Activated CD4-positive, alpha-beta T cell treated with anti-CD3 and anti-CD28 coated beads, Interleukin-2, amount 50 U/mL, for 48 hours (primary cell): ENCODE measurements around the gene RHBDL1.

Experiments
- DNase-seq, 2 experiments: peaks; one replicate each; pipeline ENCODE4 v3.0.0-alpha.2; 2020

RHBDL1 gene

DNA sequence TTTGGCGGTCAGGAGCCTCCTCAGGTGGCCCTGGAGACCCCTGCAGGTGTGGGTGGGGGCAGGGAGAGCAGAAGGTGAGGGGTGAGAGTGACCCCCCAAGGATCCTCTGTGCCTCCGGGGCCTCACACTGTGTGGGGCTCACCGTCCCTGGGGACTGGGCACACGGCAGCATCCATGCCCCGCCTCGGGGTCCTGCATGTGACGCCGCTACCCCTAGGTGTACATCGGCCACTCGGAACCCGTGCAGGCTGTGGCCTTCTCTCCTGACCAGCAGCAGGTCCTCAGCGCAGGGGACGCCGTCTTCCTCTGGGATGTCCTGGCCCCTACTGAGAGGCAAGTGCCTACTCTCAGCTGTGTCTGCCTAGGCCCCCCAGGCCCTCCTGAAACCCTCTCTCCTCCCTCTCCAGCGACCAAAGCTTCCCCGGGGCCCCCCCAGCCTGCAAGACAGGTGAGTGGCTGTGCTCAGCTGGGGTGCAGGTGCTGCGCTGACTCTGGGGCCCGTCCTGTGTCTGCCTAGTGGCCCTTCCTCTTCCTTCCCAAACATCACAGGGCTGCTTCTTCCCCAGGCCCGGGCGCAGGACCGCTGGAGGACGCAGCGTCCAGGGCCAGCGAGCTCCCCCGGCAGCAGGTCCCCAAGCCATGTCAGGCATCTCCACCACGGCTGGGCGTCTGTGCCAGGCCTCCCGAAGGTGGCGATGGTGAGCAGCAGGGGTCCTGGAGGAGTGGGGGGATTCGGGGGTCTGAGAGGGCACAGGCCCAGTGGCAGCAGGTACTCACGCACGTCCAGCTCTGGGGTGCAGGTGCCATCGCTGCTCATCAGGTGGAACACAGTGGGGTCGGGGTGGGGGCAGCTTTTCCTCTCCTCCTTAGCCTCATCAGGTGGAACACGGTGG is 16.5 kb upstream of the RHBDL1 start:
- no peak for DNase-seq

DNA sequence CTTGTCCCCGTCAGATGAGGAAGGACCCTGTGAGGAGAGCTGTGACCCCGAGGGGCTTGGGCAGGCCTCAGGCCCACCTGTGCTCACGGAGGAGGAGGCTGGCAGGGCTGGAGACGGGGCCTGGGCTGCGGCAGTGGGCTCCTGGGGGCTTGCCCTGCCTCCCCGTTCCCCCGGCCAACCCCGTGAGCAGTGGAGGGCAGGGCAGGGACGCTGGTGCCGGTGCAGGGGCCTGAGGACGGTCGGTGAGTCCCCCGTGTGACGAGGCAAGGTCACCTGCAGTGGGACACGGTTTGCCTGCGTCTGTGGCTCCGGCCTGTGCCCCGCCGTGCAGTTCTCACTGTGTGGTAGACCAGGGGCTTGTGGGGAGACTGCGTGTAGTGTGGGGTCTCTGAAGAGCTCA is 15.9 kb upstream of the RHBDL1 start:
- DNase-seq = no peak

DNA sequence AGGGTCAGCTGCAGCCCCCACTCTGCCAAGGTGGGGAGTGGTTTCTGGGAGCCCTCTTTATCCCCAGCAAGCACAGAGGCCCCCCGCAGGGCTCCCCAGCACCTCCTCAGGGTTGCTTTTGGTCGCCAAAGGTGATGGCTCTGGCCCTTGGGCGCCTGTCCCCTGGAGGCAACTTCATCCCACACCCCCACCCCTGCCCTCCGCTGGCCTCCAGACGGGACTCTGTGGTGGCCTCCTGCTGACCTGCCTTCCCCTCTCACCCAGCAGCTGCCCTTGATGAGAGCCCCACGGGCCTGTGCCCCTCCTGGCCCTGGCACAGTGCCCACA is 15.4 kb upstream of the RHBDL1 start:
- no peak for DNase-seq

DNA sequence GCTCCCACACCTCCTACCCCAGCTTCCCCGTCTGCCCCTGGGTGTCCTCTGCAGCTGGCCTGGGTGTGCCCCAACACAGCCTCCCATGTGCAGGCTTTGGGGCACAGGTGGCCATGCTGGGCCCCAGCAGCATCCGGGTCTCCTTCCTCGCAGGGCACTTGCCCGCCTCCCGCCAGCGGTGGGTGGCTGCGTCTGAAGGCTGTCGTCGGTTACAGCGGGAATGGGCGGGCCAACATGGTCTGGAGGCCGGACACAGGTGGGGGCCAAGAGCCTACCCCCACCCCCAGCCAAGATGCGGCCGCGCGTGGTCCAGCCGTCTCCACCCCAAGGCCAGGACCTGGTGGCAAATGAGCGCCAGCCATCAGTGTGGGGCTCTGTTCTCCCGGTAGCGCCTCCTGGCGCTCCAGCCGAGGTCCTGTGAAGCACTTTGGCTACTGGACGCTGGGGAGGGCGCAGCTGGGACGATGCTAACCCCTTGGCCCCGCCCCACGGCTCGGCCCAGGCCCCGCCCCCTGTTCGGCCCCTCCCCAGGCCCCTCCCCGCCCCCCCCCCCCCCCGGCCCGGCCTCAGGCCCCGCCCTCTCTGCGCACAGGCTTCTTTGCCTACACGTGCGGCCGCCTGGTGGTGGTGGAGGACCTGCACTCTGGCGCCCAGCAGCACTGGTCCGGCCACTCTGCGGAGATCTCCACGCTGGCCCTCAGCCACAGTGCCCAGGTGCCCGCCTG is 14.8 kb upstream of the RHBDL1 start:
- peak; percentile 70 for DNase-seq

DNA sequence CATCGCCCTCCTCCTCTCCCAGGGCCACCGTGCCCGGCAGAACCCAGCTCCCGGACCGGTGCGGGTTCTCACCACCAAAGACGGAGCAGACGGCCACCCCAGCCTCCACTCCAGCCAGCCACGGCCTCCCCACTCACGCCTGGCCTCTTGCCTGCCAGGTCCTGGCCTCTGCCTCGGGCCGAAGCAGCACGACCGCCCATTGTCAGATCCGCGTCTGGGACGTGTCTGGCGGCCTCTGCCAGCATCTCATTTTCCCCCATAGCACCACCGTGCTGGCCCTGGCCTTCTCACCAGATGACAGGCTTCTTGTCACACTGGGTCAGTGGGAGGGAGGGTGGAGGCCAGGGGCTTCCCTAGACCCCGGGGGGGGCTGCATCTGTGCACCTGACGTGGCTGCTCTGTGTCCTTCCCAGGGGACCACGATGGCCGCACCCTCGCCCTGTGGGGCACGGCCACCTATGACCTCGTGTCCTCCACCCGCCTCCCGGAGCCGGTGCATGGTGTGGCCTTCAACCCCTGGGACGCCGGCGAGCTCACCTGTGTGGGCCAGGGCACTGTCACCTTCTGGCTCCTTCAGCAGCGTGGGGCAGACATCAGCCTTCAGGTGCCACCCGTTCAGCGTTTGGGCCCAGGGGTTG is 14.2 kb upstream of the RHBDL1 start:
- DNase-seq = no peak

DNA sequence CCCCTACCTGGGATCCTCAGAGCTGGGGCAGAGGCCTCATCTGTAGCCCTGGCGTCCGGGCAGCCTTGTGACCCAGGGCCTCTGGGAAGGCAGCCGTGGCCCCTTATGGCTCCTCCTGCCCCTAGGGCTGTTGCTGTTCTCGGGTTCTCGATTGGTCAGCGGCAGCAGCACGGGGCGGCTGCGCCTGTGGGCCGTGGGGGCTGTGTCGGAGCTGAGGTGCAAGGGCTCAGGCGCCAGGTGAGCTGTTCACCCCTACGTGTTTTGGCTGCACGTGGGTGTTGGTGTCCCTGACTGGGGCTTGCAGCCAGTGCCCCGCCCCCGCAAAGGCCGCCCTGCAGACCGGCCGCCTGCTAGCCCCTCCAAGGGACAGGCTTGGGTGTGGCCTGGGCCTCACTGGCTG is 13.4 kb upstream of the RHBDL1 start:
- DNase-seq = no peak

DNA sequence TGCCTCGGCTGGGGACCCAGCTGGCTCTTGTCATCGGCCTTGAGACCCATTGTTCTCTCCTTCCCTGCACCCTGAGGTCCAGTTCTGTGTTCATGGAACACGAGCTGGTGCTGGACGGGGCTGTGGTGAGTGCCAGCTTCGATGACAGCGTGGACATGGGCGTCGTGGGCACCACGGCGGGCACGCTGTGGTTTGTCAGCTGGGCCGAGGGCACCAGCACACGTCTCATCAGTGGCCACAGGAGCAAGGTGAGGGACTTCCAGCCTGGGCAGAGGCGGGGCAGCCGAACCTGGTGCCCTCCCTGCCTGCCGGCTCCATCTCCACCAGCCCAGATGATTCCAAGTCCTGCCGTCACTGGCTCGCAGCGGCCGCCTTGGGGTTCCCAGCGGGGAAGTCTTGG is 12.9 kb upstream of the RHBDL1 start:
- no peak for DNase-seq

DNA sequence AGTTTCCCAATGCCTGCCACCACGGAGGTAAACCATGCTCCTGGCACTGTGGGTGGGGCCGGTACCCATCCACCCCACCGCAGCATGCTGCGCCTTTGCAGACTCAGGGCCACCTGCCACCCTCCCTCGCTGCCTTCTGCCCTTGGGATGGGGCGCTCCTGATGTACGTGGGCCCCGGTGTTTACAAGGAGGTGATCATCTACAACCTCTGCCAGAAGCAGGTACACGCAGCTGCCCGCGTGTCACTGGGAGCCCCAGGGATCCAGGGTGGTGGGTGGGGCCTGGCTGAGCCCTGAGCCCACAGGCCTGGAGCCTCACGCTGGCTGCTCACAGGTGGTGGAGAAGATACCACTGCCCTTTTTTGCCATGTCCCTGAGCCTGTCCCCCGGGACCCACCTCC is 8.9 kb upstream of the RHBDL1 start:
- no peak for DNase-seq

DNA sequence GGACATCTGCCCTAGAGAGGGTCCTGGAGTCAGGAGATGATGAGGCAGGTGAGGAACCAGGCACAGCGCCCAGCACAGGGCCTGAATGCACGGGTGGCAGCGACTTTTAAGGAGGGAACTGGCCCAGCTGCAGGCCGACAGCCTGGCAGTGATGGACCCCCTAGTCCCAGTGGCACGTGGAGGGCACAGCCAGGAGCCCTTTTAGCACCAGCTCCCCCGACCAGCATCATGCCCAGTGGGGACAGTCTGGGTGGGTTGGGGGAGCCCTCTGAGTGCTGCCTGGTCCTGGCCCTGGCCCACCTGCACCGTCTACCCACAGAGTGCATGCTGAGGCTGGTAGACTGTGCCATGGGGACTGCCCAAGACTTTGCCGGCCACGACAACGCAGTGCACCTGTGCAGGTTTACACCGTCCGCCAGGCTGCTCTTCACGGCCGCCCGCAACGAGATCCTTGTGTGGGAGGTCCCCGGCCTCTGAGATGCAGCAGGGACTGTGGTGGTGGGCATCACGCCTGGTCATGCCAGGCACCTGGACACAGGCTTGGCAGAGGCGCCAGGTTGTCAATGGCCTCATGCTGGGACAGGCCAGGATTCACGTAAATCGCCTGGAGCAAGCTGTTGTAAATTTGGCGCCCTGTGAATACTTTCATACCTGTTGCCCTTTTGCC is 8.2 kb upstream of the RHBDL1 start:
- DNase-seq = no peak

DNA sequence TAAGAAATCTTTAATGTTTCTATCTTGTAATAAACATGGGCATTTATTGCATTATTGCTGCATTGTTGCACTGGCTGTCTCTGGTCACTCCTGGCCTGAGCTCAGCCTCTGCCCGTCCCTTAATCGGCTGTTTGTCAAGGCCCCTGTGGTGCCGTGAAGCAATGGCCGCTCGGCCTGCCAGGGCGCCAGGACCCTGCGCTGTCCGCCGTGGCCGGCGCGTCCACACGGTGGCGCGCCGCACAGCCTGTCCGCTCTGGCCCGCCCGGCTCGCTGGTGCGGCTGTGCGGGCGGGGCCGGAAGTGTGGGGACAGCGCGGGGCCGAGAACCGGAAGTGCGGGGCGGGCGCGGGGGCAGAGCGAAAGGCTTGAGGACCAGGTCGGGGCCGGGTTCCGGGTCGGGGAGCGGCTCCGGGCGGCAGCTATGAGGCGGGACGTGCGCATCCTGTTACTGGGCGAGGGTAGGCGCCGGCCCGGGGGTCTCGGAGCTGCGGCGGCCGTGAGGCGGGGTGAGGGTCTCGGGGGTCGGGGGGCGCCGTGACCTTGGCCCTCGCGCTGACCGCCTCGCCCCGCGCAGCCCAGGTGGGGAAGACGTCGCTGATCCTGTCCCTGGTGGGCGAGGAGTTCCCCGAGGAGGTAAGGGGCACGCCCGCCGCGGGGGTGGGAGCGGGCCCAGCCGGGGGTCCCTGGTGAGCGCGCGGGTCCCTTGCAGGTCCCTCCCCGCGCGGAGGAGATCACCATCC is 7.5 kb upstream of the RHBDL1 start, which contains the start of gene RHOT2:
Gene RHOT2, plus strand, starts transcription at position 353 of the 739 bp plus-strand sequence. Its CDS starts 68 bp downstream, at position 421.
- DNase-seq = peak; percentile 93 to 95

DNA sequence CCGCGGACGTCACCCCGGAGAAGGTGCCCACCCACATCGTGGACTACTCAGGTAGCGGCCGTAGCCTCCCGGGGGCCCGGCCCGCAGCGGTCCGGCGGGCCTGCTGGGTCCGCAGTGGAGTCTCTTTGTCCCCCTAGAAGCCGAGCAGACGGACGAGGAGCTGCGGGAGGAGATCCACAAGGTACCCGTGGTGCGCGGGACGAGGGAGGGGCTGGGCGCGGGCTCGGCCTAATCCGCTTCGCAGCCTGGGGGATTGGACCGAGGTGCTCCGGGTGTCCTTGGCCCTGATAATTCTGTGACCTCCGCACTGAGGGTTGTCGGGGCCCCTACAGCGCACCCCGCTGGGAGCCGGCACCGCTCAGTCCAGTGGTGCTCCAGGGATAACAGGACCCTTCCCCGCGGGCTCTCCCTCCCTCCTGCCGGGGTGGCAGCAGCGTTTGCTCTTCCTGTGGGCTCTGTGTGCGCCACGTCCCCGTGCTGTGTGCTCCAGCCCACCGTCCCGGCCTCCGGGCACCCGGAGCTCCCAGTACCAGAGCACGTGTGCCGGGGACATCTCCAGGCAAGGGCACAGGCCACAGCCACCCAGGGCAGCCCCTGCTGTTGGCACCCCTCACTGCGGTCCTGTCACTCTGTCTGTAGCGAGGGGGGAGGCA is 6.8 kb upstream of the RHBDL1 start:
- no peak for DNase-seq

DNA sequence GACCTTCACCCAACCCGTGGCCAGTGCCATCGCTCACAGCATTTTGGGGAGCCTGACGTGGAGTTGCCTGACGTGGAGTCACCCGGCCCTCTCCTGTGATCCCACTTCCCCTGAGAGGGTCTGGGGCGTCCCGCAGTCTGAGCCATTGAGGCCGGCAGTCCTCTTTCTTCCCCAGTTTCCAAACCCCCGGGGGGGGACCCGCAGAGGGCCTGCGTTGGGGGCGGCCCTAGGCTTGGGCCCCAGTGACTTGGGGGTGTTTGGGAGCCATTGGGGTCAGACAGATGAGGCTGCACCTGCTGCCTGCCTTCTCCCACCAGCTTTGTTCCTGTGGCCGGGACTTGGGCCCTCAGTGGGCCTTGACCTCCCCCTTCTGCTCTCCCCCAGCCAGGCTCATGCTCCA is 5.8 kb upstream of the RHBDL1 start:
- DNase-seq = no peak

DNA sequence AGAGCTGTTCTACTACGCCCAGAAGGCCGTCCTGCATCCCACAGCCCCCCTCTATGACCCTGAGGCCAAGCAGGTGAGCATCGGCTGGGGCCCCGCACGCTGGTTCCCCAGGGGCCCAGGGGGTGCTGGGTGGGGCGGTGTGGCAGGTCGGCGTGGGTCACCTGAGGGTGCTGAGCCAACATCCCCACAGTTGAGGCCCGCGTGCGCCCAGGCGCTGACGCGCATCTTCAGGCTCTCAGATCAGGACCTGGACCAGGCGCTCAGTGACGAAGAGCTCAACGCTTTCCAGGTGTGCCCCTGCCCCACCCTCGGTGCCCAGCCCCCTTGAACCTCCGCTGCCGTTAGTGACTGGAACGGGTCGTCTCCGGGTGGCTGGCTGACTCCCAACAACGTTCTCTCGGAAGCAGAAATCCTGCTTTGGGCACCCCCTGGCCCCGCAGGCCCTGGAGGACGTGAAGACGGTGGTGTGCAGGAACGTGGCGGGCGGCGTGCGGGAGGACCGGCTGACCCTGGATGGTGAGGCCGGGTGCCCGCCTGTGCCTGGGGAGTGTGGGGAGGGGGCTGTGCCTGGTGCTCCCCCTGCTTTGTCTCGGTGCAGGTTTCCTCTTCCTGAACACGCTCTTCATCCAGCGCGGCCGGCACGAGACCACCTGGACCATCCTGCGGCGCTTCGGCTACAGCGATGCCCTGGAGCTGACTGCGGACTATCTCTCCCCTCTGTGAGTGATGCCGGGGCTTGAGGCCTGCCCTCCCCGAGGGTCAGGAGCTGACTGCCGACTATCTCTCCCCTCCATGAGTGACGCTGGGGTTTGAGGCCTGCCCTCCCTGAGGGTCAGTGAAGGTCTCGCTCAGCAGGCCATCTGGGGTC is 4.8 kb upstream of the RHBDL1 start:
- DNase-seq = no peak

DNA sequence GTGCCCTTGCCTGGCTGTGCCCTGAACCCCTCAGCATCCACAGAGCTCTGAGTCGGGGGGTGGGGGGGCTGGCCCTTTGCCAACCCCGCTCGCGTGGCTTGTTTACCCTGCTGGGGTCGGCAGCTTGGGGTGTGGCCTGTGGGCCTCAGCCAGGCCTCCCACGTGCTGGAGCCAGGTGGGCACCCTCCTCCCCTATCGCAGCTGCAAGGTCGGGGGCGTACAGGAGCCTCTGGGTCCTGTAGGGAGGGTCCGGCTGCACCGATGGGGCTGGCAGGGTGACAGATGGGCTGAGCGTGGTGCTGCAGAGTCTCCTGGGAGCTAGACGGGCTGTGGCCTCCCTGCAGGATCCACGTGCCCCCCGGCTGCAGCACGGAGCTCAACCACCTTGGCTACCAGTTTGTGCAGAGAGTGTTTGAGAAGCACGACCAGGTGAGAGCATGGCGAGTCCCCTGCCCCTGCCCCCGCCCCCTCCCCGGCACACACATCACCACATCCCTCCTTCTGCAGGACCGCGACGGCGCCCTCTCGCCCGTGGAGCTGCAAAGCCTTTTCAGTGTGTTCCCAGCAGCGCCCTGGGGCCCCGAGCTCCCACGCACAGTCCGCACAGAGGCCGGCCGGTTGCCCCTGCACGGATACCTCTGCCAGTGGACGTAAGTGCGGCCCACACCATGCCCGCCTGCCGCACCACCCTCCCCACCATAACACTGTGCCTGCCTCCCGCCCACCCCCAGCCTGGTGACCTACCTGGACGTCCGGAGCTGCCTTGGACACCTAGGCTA is 3.9 kb upstream of the RHBDL1 start:
- DNase-seq = no peak

DNA sequence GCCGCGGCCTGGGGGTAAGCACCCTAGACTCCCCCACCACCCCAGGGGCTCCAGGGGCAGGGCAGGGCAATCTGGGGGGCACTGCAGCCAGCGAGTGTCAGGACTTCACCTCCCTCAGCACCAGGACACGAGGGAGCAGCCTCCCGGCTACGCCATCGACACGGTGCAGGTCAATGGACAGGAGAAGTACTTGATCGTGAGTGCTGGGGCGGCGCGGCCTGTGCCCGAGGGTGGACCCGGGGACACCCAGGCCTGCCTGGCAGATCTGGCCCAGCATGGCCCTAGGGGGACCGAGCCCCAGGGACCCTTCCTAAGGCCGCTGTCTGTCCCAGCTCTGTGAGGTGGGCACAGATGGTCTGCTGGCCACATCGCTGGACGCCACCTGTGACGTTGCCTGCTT is 3.1 kb upstream of the RHBDL1 start:
- no peak for DNase-seq

DNA sequence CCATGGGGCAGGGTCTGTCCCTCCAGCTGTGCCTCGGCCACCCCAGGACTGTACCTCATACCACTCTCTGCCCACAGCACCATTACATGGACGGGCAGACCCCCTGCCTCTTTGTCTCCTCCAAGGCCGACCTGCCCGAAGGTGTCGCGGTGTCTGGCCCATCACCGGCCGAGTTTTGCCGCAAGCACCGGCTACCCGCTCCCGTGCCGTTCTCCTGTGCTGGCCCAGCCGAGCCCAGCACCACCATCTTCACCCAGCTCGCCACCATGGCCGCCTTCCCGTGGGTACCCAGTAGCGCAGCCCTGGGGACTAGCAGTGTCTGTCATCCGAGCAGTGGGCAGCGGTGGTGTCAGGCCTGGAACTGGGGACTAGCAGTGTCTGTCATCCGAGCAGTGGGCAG is 2.6 kb upstream of the RHBDL1 start:
- DNase-seq = no peak

DNA sequence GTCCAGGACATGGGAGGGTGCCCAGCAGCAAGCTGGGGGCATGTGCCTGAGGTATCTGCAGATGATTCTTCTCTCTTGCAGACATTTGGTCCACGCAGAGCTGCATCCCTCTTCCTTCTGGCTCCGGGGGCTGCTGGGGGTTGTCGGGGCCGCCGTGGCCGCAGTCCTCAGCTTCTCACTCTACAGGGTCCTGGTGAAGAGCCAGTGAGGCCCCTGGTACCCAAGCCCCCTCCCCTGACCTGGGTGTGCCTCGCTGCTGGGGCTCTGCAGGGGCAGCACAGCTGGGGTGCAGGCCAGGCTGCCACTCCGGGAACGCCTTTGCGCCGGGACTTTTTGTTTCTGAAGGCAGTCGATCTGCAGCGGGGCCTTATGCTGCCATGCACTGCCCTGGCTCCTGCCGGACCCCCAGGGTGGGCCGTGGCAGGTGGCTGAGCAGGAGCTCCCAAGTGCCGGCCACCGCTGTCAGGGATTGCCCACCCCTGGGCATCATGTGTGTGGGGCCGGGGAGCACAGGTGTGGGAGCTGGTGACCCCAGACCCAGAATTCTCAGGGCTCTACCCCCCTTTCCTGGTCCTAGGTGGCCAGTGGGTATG is 2.0 kb upstream of the RHBDL1 start:
- no peak for DNase-seq

DNA sequence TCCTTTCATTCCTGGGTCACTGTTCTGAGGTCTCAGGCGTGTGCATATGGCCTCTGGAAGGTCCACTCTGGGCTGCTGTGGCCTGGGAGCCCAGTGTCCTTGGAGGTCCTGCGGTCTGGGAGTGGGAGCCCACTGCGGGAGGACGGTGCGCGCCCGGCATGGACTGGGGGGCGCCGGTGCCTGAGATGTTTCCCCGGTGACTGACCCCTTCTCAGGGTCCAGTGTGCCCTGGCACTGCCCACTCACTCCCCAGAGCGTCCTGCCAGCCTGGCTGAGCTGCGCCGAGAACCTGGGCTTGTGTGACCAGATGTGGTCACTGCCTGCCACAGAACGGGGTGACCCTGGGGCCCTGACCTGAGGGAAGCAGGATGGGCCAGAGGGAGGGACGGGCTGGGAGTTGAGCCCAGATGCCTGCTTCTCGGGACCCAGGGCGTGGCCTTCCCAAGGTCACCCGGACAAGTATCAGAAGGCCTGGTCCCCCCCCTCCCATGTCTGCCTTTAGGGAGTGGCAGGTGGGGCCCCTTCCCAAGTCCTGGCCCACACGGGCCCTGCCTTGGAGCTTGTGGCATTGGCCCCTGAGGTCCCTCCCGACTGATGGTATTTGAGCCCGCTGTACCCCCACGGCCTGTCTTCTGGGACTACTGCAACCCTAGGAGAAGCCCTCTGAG is 1.1 kb upstream of the RHBDL1 start:
- no peak for DNase-seq

DNA sequence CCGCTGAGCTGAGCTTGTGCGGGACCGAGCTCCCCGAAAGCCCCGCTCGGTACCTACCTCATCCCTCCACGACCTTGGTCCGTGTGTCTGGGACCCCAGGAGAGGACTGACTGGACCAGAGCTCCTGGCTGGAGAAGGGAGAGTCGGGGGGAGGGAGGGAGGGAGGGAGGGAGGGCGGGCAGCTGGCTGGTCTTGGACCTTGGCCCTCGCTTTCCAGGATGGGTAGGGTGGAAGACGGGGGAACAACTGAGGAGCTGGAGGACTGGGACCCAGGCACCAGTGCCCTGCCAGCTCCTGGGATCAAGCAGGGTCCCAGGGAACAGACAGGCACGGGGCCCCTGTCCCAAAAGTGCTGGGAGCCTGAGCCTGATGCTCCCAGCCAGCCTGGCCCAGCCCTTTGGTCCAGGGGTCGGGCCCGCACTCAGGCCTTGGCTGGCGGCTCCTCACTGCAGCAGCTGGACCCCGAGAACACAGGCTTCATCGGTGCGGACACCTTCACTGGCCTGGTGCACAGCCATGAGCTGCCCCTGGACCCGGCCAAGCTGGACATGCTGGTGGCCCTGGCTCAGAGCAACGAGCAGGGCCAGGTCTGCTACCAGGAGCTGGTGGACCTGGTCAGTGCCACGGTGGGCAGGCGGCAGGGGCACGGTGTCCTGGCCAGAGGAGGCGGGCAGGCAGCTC is 553 bp downstream of the RHBDL1 start:
- DNase-seq = no peak
